Ammon's horn (tissue), 1 donor: ENCODE results near the gene SKAP2.

Experiments used
- DNase-seq: peaks from one replicate; pipeline ENCODE4 v3.0.0-alpha.2; 2016; ENCODE audit warnings: low spot score

The SKAP2 gene

DNA sequence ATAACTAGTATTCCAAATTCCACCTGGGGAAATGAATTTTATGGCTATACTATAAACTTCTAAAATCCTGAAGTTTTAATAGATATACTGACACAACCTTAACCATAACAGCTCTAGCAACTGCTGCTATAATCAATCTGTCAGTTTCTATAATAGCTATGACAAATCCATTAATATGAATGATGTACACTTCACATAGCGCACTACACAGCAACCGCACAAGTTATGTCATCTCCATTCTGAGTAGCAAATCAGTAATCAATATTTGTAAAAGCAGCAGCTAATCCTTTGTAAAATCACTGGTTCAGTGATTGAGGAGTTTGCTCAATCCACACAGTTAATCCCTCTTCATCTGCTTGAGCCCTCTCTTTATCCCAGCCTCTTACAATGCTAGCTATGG lies 105.3 kb downstream of the SKAP2 start:
- no peak for DNase-seq

DNA sequence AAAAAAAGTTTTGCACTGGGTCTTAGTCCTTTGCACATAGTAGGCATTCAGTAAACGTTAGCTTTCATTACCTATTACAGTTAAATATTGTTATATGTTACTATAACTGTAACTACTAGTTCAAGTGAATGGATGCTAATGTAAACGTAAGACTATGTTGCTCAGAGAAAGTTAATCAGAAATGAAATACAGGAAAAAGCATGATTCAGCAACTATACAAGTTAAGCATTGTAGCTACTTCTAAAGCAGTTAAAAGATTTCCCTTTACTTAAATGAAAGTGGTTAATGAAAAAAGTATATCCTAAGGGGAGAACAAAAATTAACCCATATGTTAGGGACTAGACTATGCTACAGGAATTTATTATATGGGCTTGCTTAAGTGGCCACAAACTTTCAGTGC lies 121.2 kb downstream of the SKAP2 start:
- DNase-seq, result no peak

DNA sequence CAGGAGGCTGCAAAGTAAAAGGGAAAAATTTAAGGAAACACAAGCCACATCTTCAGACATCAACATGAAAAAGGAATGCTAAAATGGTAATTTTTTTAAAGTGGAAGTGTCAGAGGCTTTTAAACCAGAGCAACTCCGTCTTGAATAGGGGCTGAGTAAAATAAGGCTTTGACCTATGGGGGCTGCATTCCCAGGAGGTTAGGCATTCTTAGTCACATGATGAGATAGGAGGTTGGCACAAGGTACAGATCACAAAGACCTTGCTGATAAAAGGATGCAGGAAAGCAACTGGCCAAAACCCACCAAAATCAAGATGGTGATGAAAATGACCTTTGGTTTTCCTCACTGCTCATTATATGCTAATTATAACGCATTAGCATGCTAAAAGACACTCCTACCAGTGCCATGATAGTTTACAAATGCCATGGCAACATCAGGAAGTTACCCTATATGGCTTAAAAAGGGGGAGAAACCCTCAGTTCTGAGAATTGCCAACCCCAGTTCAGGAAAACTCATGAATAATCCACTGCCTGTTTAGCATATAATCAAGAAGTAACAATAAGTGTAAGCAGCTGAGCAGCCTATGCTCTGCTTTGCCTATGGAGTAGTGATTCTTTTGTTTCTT lies 128.3 kb downstream of the SKAP2 start:
- DNase-seq, result no peak

DNA sequence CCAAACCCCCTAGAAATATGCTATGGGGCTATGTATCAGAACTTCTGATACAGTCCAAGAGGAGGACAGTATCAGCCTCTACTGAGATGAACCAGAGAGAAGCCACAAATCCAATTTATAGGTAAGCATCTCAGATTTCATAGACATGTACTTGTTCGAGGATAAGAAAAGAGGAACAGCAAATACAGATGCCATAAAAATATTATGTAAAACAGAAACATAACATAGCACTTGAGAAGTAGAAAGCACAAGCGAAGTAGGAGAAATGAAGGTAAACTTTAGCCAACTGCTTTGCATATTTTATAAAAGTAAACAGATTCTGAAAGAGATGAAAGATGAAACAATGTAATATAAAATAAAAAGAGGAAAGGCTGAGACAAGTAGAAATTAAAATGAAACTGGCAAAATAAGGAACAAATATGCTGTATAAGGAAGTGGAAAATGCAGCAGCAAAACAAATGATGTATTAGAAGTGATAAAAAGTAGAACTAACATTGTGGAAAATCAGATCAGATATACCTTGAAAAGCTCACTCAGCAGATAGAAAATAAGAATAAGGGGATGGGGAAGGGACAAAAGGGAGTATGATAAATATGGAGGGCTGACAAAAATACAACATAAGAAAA lies 135.1 kb downstream of the SKAP2 start:
- DNase-seq, result no peak

DNA sequence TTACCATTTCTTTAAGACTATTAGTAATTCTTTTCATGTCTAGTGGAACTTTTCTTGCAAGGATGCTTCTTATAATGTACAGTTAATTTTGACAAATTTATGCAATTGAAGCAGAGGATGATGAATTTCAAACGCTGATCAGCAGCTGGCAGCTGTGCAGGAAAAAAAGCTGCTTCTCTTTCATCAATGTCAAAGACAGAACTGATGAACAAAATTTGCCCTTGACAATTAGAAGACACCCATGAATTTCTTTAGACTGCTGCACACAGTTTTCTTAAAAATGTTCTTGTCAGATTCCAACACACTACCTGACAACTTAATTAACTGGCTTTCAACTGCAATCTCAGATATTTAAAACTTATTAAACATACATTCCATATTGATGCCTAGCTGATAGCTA lies 138.3 kb downstream of the SKAP2 start:
- DNase-seq, result no peak

DNA sequence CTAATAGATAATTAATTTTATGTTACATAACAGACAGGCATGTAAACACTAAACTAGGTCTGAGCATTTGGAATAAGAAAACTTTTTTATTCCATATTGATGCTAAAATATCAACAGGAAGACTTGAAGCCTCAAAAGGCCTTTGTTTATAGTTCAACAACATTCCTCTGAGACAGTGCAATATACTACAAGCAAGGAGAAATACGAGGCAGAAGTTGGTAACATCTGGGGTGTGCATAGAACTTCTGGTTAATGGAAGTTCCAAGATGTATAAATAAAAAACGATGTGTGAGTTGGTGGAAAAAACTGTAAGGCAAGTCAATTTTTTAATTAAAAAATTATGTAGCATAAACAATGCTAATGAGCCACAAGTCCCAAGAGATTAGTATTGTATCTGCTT lies 139.6 kb downstream of the SKAP2 start:
- DNase-seq, result no peak

DNA sequence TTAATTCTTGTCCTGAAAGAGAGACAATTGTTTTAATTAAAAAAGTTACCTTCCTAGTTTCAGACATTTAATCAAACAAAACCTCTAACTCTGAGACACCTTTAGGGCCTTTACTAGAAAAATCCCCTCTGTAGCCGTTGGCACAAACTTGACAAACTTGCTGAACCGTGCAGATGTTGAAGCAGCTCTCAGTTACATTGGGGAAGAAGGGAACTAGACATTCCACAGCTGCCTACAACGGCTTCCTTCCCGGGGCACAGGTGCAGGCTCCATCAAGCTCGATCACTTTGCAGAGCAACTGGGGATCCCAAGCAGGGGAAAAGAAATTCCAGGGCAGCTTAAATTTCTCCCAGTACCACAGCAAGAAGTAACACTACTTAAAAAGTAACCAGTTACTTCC lies 141.3 kb downstream of the SKAP2 start:
- no peak for DNase-seq

DNA sequence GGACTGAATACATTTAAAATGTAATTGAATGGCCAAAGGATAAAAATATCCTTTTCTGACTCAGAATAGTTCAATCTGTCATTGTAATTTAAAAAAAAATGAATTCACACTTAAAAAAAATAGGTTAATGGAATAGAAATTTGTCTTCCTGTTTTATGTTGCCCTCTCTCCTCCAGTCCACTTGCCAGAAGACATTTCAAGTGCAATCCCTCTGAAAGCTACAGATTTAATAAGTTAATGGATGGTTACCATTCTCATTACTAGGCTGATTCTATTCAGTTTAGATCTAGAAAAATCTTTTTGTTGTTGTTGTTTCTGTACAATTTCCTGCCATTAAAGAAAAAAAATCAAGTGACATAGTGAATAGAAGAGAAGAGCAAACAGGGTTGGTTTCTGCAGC lies 142.9 kb downstream of the SKAP2 start:
- no peak for DNase-seq

DNA sequence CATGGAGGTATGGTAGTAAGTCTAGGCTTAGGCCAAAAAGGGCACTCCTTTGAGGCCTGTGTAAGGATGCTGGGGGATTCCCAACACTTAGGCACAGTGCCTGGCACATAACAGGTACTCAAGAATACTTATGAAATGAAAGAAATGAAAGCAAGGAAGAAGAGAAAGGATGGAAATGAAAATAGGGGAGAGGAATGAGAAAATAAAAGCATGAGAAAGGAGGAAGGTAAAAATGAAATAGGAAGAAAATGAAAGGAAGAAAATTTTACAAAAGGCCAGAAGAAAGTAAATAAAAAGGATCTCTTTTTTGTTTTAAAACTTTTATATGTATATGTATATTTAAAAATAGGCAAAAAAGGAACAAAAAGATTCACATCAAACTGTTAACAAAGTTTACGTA lies 146.3 kb downstream of the SKAP2 start:
- DNase-seq, result no peak

DNA sequence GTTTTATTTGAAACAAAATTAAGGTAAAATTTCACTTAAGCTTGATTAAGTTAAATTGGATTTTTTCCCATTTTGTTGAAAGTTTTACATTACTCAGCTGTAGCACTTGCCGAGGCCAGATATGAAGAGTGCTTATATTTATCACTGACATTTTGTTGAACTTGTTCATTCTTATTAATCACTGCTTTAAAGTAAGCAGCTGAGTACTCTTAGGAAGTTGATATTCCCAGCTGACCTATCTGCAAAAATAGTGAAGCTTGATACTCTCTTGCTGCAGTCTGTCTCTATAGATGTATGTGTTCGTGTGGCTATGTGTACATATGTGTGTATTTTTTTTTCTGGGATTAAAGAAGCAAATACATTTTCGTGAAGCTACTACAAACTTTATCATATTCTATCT lies 150.0 kb downstream of the SKAP2 start:
- no peak for DNase-seq

DNA sequence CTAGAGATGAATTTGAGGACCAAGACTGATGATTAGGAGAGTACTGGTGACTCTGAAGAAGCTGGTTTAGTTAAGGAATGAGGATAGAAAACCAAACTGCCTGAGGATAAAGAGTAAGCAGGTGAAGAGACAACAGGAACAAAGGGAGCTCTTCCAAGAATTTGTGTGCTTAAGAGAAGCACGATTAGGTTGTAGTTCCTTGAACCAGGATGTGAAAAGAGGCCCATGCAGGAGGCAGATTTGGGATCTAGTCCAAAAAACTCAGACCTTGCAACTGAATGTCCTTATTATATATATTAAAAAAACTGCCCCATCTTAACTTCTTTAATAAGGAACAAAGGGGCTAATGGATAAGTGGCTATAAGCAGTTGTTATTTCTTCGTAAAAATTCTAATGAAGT lies 150.4 kb downstream of the SKAP2 start:
- no peak for DNase-seq

DNA sequence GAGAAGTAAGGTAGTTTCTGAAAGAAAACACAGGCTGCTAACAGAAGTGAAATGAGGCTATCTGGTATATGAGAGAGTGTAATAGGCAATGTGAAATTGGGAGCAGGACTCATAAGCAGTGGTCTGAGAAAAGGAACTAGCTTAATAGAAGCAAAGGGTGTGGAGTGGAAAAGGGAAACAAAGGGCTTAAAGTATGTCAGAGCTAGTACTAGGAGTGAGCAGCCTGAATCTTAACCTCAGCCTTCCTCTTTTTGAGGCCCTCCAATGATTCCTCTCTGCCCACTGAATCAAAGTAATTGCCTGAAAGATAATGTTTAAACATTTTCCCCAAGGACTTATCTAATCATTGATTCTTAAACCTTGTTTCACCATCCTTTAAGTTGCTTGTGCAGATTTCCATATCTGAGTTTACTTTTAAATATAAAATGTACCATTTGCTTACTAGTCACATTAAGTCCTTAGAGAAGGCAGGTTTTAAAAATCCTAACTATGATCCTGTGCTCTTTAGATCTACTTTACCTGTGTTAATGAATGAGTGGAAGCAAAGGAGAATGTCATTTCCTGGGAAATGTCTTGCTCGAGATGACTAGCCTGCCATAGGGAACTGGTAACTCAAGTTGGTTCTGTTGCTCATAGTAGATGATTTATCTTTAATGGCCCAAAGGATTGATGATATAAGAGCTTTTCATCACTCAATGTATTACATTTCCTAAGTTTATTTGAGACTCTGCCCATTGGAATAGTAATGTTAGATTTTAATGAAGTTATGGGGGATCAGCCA lies 155.0 kb downstream of the SKAP2 start:
- DNase-seq, result peak; percentile 27

DNA sequence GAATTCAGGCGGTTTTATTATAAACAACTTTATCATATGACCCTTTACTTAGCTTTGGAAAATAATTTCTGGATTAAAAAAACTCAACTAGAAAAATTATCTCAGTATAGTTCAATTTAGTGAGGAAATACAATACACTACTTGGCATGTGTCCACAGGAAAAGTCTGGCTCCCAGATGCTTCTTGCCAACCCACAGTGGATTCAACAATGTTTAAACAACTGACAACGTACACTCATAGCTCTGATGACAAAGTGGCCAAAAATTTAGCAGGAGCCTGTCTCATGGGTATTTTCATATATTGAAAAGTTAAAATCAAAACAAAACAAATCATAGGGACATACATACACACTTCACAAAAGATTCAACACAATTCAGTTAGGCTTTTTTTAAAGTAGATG lies 158.8 kb downstream of the SKAP2 start:
- peak; percentile 30 for DNase-seq

DNA sequence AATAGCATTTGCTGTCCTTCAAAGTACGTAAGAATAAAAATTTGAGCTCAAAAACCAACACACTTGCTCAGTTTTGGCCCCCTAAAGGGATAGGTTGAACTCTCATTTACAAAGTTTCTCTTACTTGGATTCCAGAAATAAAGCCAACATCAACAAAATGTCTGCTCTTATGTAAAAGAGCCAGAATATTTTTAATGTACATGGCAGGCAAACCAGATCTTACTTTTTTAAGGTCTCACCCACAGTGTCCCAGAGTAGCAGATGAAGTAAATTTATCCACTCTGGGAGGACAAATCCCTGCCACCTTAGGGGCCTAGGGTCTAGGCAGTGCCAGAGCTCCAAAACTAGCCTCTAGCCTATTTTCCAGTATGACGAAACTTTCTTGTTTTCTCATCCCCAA lies 159.6 kb downstream of the SKAP2 start:
- DNase-seq, result no peak

DNA sequence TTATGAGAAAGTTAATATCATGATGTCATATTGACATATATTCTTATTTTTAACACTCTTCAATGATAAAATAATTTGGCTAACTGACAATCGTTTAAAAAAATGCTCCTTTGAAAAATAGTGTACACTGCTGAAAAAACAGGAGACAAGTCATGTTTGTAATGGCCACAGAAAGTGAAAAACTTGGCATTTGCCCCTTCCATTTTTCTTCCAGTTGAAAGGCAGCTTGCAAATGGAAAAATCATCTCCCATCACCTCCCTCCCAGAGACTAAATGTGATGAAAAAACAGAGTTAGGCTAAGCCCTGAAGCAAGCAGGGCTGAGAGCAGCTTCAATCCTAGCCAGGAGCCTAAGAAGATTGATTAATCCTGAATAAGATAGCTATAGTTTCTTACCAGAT lies 160.4 kb downstream of the SKAP2 start:
- DNase-seq, result no peak

DNA sequence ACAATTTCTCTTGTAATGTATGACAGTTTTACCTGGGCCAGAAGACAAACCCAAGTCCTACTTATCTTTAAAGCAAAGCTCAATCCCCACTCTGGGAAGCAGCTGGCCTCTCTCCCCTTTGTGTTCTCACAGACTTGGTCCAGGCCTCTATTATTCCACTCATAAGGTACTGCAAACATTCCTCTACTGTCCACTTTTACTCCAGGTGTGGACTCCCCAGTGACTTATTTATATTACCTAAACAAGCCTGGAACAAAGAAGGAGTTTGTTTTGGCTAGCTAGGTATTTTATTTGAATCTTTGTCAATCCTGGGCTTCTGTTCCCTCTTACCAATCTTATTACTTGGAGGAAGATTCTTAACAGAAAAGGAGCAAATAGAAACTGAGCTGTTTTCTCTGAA lies 163.5 kb downstream of the SKAP2 start:
- DNase-seq, result no peak

DNA sequence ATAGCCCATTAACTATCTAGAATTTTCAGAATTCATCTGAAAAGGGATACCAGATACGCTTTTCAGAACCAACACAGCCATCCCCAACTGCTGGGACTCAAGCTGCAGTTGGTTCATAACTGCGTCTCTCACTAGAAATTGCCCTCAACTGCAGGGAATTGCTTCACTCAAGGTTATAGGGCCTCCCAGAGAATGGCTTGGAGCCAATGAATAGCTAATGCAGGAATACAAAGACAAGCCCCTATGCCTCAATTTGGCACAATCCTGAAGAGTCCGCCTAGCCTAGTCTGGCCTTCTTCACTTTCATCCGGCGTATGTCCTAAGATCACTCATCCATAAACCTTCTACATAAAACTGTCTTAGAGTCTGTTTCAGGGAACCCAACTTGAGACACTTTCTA lies 164.0 kb downstream of the SKAP2 start:
- DNase-seq, result no peak

DNA sequence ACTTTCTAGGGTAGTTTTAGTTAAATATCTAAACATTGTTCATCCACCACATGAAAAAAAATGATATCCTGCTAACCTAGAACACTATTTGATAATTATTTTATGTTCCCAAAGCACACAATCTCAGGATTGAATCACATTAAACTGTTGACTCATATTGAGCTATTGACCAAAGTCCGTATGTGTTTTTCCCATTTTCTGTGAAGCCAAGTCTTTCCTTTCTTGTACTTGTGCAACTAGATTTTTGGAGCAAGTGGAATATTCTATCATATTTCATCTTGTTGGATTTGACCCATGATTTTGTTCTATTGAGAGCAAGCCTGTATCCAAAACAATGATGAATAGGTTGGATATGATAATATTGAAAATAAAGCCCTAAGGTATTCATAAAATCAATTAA lies 164.6 kb downstream of the SKAP2 start:
- DNase-seq, result no peak

DNA sequence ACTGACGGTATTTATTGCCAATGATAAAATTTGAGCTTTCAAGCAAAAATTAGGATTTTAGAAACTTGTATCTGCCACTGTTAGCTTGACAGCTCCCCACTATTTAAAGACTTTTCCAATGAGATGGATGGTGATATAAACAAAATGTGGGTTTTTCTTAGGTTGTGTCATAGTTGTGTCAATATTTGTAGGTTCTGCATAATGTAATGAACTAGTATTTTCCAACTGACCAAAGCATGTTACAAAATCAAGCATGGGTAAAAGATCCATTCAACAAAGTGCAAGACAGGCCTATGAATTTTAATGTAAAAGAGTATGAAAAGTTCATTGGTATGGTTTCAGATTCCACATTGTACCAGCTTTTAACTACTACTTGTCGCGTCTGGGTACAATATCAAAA lies 165.6 kb downstream of the SKAP2 start:
- DNase-seq, result no peak

DNA sequence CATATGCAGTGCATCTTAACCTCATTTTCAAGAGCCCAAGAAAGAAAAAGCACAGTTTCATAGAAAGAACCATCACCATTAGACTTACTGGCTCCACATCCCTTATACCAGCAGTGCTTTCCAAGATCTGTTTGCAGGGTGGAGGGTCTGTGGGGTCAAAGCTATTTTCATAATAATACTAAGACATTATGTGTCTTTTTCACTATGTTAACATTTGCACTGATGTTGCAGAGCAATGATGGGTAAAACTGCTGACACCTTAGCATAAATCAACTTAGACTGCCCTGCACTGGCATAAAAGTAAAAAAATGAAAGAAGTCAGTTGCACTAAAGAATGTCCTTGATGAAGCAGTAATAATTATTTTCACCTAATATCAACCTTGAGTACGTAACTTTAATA lies 166.2 kb downstream of the SKAP2 start:
- DNase-seq, result no peak

DNA sequence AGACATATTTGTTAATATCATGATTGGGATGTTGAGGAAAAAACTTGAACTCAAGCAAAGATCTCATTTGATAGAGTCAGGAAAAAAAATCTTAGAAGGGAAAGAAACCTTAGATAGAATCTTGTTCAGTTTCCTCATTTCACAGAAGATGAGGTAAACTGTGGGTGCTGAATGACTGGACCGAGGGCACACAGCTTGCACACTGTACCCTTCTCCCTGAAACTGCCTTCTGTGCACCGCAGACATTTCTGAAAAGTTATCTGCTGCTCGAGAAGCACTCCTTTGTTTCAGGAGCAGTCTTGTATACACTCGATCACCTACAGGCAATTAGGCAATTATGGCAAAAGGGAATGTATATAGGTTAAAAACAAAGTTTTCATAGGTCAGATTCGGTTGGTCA lies 167.4 kb downstream of the SKAP2 start:
- DNase-seq, result no peak

DNA sequence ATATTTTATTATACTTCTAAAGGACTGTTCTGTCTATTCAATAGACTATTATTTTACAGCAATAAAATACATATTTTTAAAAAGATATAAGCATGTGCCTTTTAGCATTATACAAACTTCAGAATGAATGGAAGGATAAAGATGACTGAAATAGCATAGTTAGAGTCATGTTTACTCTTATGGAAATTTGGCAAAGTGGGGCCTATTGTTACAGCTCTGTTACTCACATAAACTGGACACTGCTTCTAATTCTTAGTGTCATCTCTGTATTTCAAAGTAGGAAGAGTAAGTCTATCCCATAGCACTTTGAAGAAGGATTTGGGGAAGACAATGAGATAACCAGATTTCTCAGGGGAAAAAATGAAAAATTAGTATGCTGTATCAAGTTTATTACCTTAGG lies 168.2 kb downstream of the SKAP2 start:
- no peak for DNase-seq

DNA sequence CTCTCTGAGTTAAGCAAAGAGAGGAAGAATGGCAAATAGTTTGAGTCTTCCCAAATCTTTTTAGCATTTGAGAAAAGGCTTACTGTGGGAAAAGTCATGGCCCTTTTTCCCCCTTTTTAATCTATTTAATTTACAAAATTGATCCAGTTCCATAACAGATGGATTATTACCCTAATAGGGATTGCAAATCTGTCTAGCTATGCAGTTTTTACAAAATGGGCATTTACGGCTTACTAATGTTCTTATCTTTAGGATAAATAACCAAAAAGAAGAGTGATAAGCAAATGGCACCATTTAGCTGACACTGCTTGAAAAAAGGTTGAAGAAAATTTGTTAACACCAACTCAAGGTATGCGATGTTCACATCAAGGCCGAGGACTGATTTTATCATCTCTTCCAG lies 169.7 kb downstream of the SKAP2 start:
- DNase-seq, result no peak

DNA sequence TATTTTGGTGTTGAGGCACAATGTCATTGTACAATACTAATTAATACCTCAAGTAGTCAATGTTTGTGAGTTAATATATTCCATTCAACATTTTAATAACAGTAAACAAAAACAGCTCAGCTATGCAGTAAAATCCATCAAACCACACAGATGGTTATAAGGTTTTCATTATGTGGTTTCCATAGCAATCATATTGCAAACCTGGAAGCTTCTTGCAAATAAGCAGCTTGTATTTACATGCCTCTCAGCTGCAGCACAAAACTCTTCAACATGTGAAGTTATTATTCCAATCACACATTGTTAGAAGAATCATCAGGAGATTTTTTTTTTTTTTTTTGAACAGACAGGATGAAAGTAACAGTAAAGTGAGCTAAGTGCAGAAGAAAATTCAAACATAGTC lies 170.2 kb downstream of the SKAP2 start:
- no peak for DNase-seq
